ENCODE measurements around the gene SRP72. TPM values are rescaled to one million over a fixed set of nuclear protein-coding genes. Genes with fewer than 3 reads are reported as not detected.

The SRP72 gene
- 100 to 1,000 TPM; 183 to 184 TPM for total RNA-seq

GRCh38 chr4:56467284-56468096, at the start of gene SRP72:
Gene SRP72, plus strand, starts transcription at chr4:56467617. Its CDS starts 19 bp downstream, at chr4:56467636.
- DNase-seq = peak; percentile 92
- peaks cover 37% of the 10 kb centered on the region for H3K4me1 Mint-ChIP-seq (ENCODE audit: low read depth)
- intact Hi-C loops (cut with micrococcal nuclease) = loop anchor here (1.0 to 10.0 kb wide), 5 partner anchors 31 to 507 kb away; partner anchors contain the start of genes AASDH, NOA1, PAICS and POLR2B
- peak within 1 kb of the TSS; percentile 98 for H3K4me3 Mint-ChIP-seq
- peak within 1 kb of the TSS; percentile 97 for H3K27ac Mint-ChIP-seq
- H3K36me3 Mint-ChIP-seq = peaks cover 28% of the 10 kb centered on the region
- no peaks in the 10 kb centered on the region for H3K27me3 Mint-ChIP-seq
- POLR2A ChIA-PET = interaction anchor here (0.7 to 2.4 kb wide), 8 partner anchors 16 to 81 kb away, joined by 3 to 31 read pairs (median 5); partner anchors contain the start of genes AASDH, PAICS and PPAT
- H3K9me3 Mint-ChIP-seq = no peaks in the 10 kb centered on the region
- CTCF ChIA-PET = interaction anchor here (0.7 to 1.5 kb wide), 5 partner anchors 23 to 369 kb away, joined by 3 to 7 read pairs (median 4); no protein-coding TSS in a partner anchor

- no peak overlapping the region for H3K4me3 Mint-ChIP-seq
- peaks cover 12% of the 10 kb centered on the region for H3K4me1 Mint-ChIP-seq (ENCODE audit: low read depth)
- no peaks in the 10 kb centered on the region for H3K9me3 Mint-ChIP-seq
- CTCF ChIA-PET = interaction anchor here (0.7 to 4.6 kb wide), 8 partner anchors 11 to 412 kb away, joined by 3 to 43 read pairs (median 3); partner anchors contain the start of genes PAICS and PPAT
- no peak overlapping the region for H3K27ac Mint-ChIP-seq
- intact Hi-C loops (cut with micrococcal nuclease) = no loop called here
- DNase-seq = no peak
- POLR2A ChIA-PET = interaction anchor here (1.2 to 1.4 kb wide), 2 partner anchors 11 to 13 kb away, joined by 4 to 6 read pairs; partner anchors contain the start of gene PPAT
- no peaks in the 10 kb centered on the region for H3K27me3 Mint-ChIP-seq
- peaks cover 4% of the 10 kb centered on the region for H3K36me3 Mint-ChIP-seq
These were observed 43.2 kb upstream of the SRP72 start for GRCh38 chr4:56424176-56424575.

GRCh38 chr4:56424697-56425514, 42.5 kb upstream of the SRP72 start:
- no peaks in the 10 kb centered on the region for H3K9me3 Mint-ChIP-seq
- CTCF ChIA-PET = interaction anchor here (0.6 to 4.6 kb wide), 16 partner anchors 9 to 412 kb away, joined by 3 to 43 read pairs (median 4); partner anchors contain the start of genes AASDH, PAICS and PPAT
- POLR2A ChIA-PET = interaction anchor here (1.2 to 1.3 kb wide), 2 partner anchors 10 to 20 kb away, joined by 4 read pairs; partner anchors contain the start of gene PPAT
- no peaks in the 10 kb centered on the region for H3K27me3 Mint-ChIP-seq
- DNase-seq = no peak
- intact Hi-C loops (cut with micrococcal nuclease) = loop anchor here (1.0 kb wide), 3 partner anchors 10 to 411 kb away; partner anchors contain the start of gene PPAT
- H3K4me3 Mint-ChIP-seq = no peak overlapping the region
- H3K36me3 Mint-ChIP-seq = peaks cover 4% of the 10 kb centered on the region
- H3K4me1 Mint-ChIP-seq (ENCODE audit: low read depth) = peaks cover 16% of the 10 kb centered on the region
- H3K27ac Mint-ChIP-seq = no peak overlapping the region

GRCh38 chr4:56425518-56425917, 41.9 kb upstream of the SRP72 start:
- Mint-ChIP-seq H3K27ac (no peak overlapping the region), H3K4me3 (no peak overlapping the region), H3K9me3 (no peaks in the 10 kb centered on the region), H3K4me1 (ENCODE audit: low read depth) (peaks cover 16% of the 10 kb centered on the region), H3K27me3 (no peaks in the 10 kb centered on the region), H3K36me3 (peaks cover 4% of the 10 kb centered on the region)
- DNase-seq = no peak
- ChIA-PET POLR2A (interaction anchor here (1.3 kb wide), 1 partner anchor 21 kb away, joined by 4 read pairs; no protein-coding TSS in a partner anchor), CTCF (interaction anchor here (0.6 to 4.6 kb wide), 13 partner anchors 10 to 411 kb away, joined by 3 to 43 read pairs (median 4); partner anchors contain the start of genes AASDH, PAICS and PPAT)
- intact Hi-C loops (cut with micrococcal nuclease) = loop anchor here (1.0 kb wide), 3 partner anchors 10 to 411 kb away; partner anchors contain the start of gene PPAT

- Mint-ChIP-seq H3K9me3 (no peaks in the 10 kb centered on the region), H3K36me3 (peaks cover 4% of the 10 kb centered on the region), H3K4me1 (ENCODE audit: low read depth) (peaks cover 17% of the 10 kb centered on the region), H3K27ac (no peak overlapping the region), H3K27me3 (no peaks in the 10 kb centered on the region), H3K4me3 (no peak overlapping the region)
- ChIA-PET CTCF (interaction anchor here (1.2 to 4.6 kb wide), 5 partner anchors 9 to 410 kb away, joined by 3 to 43 read pairs (median 5); partner anchors contain the start of genes AASDH, PAICS and PPAT), POLR2A (interaction anchor here (1.3 kb wide), 1 partner anchor 22 kb away, joined by 4 read pairs; no protein-coding TSS in a partner anchor)
- intact Hi-C loops (cut with micrococcal nuclease) = no loop called here
- no peak for DNase-seq
These were observed 41.1 kb upstream of the SRP72 start for GRCh38 chr4:56426273-56426672.

- POLR2A ChIA-PET = no interaction called here
- Mint-ChIP-seq H3K4me3 (no peak overlapping the region), H3K27ac (no peak overlapping the region), H3K27me3 (no peaks in the 10 kb centered on the region), H3K36me3 (peaks cover 4% of the 10 kb centered on the region), H3K4me1 (ENCODE audit: low read depth) (peaks cover 22% of the 10 kb centered on the region), H3K9me3 (no peaks in the 10 kb centered on the region)
- CTCF ChIA-PET = interaction anchor here (2.3 kb wide), 1 partner anchor 409 kb away, joined by 13 read pairs; no protein-coding TSS in a partner anchor
- intact Hi-C loops (cut with micrococcal nuclease) = no loop called here
- DNase-seq = no peak
These were observed 40.2 kb upstream of the SRP72 start for GRCh38 chr4:56427179-56427578.

DNA sequence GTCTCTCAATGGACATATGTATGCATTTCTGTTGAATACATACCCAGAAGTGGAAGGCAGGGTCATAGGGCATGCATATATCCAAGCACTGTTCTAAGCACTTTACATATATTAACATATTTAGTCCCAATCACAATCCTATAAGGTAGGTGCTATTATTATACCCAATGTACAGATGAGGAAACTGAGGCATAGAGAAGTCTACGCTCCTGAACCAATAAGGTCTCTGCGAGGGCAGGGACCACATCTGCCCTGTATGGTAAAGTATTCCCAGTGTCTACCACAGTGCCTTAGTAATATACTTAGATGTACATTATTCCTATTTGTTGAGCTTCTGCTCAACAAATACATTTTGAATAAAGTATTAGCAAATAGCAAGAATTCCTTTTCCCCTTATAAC, 37.2 kb upstream of the SRP72 start:
- ChIA-PET CTCF (no interaction called here), POLR2A (no interaction called here)
- Mint-ChIP-seq H3K4me1 (ENCODE audit: low read depth) (peaks cover 31% of the 10 kb centered on the region), H3K27ac (no peak overlapping the region), H3K4me3 (no peak overlapping the region), H3K36me3 (peaks cover 5% of the 10 kb centered on the region), H3K9me3 (no peaks in the 10 kb centered on the region), H3K27me3 (no peaks in the 10 kb centered on the region)
- no peak for DNase-seq
- intact Hi-C loops (cut with micrococcal nuclease) = no loop called here

GRCh38 chr4:56433280-56433679, 34.1 kb upstream of the SRP72 start:
- H3K27me3 Mint-ChIP-seq = no peaks in the 10 kb centered on the region
- peaks cover 11% of the 10 kb centered on the region for H3K36me3 Mint-ChIP-seq
- no peak for DNase-seq
- H3K4me1 Mint-ChIP-seq (ENCODE audit: low read depth) = peaks cover 27% of the 10 kb centered on the region
- CTCF ChIA-PET = interaction anchor here (0.8 to 3.7 kb wide), 2 partner anchors 9 to 539 kb away, joined by 4 to 43 read pairs; no protein-coding TSS in a partner anchor
- peak overlapping the region; percentile 98 for H3K4me3 Mint-ChIP-seq
- H3K27ac Mint-ChIP-seq = no peak overlapping the region
- H3K9me3 Mint-ChIP-seq = no peaks in the 10 kb centered on the region
- intact Hi-C loops (cut with micrococcal nuclease) = no loop called here
- POLR2A ChIA-PET = no interaction called here

DNA sequence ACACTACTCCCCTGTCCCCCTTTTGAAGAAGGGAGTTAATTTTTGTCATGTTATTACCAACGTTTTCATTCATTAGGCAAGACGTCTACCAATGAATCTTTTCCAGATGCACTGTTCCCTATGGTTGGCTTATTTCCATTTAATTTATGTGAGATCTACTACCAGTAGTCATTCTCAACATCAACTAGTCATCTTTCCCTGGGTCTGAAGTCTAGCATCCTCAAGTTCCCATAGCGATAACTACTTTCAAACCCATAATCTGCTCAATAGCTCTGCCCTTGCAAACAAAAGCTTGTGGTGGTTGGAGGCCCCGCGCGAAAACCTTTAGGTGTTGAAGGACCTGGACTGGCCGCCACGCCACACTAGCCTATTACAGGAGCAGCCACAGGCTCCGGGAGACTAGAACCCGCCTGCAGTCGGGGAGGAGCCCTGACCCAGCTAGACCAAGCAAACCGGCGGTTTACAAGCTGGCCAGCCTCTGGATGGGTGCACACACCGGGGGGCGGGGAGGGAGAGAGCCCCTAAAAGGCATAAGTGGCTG, 32.7 kb upstream of the SRP72 start:
- Mint-ChIP-seq H3K27me3 (no peaks in the 10 kb centered on the region), H3K27ac (peak overlapping the region; percentile 95), H3K9me3 (no peaks in the 10 kb centered on the region), H3K4me1 (ENCODE audit: low read depth) (peaks cover 33% of the 10 kb centered on the region), H3K36me3 (peaks cover 15% of the 10 kb centered on the region), H3K4me3 (peak overlapping the region; percentile 98)
- intact Hi-C loops (cut with micrococcal nuclease) = loop anchor here (1.0 to 5.0 kb wide), 7 partner anchors 9 to 1037 kb away; partner anchors contain the start of genes AASDH, CLOCK and TMEM165
- CTCF ChIA-PET = interaction anchor here (1.5 to 3.7 kb wide), 6 partner anchors 10 to 402 kb away, joined by 3 to 43 read pairs (median 10); partner anchors contain the start of gene AASDH
- peak; percentile 57 for DNase-seq
- POLR2A ChIA-PET = interaction anchor here (0.9 to 4.5 kb wide), 9 partner anchors 11 to 543 kb away, joined by 4 to 75 read pairs (median 8); partner anchors contain the start of genes AASDH, NOA1, POLR2B and SRP72

DNA sequence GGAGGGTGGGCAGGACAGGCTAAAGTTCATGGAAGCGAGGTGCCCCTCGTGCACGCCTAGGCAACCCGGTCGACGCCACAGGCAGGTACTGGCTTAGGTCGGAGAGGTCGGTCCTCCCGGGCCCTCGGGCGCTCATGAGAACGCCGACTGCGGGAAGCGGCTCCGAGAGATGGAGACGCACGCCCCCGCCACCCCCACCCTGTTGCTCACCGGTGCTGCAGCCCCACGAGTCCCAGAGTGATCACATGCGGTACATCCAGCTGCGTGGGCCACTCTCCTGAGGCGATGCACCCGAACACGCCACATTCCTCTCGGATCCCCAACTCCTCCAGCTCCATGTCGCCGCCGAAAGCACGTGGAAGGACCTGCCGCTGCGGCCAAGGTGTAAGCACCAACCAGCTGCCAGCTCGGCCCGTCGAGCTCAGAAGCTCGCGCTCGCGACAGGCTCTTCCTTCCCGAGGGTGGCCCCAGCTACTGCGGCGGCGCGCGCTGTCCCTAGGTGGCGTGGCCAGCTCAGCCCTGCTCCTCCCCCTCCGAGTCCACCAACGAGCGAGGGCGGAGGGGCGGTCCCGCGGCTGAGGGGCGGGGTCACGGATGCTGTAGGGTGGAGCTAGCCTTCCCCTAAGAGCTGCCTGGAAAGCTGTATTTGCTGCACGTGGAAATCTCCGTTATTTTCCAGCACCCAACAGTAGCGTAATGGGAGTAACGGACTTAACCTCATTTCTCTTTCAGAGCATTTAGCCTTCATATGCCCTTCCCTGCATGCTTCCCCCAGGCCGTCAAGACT, 32.1 kb upstream of the SRP72 start, which contains the start of gene PPAT:
PPAT (minus strand) TSS at position 476 of the 787 bp plus-strand sequence; CDS start at position 338, 138 bp downstream.
- Mint-ChIP-seq H3K4me1 (ENCODE audit: low read depth) (peaks cover 38% of the 10 kb centered on the region), H3K36me3 (peaks cover 19% of the 10 kb centered on the region), H3K27ac (peak within 1 kb of the TSS; percentile 95), H3K27me3 (no peaks in the 10 kb centered on the region), H3K4me3 (peak within 1 kb of the TSS; percentile 98), H3K9me3 (no peaks in the 10 kb centered on the region)
- POLR2A ChIA-PET = interaction anchor here (0.6 to 4.5 kb wide), 17 partner anchors 10 to 543 kb away, joined by 3 to 75 read pairs (median 5); partner anchors contain the start of genes AASDH, CEP135, NOA1 and POLR2B
- CTCF ChIA-PET = interaction anchor here (1.4 to 3.7 kb wide), 8 partner anchors 11 to 542 kb away, joined by 3 to 43 read pairs (median 8); partner anchors contain the start of genes AASDH, CEP135 and NOA1
- DNase-seq = peak; percentile 99
- intact Hi-C loops (cut with micrococcal nuclease) = loop anchor here (1.0 to 5.0 kb wide), 7 partner anchors 10 to 1038 kb away; partner anchors contain the start of genes AASDH, CLOCK and TMEM165
